Medulla oblongata (tissue), 1 donor: ENCODE data around the gene IFNAR2.

Experiments used
- DNase-seq: peaks from one replicate; pipeline ENCODE4 v3.0.0-alpha.2; 2015; ENCODE audit errors: extremely low spot score

The IFNAR2 gene

GRCh38 chr21:33267250-33267649 lies 37.5 kb downstream of the IFNAR2 start:
- no peak for DNase-seq

GRCh38 chr21:33268393-33268736 lies 38.6 kb downstream of the IFNAR2 start:
- DNase-seq, result no peak

DNA sequence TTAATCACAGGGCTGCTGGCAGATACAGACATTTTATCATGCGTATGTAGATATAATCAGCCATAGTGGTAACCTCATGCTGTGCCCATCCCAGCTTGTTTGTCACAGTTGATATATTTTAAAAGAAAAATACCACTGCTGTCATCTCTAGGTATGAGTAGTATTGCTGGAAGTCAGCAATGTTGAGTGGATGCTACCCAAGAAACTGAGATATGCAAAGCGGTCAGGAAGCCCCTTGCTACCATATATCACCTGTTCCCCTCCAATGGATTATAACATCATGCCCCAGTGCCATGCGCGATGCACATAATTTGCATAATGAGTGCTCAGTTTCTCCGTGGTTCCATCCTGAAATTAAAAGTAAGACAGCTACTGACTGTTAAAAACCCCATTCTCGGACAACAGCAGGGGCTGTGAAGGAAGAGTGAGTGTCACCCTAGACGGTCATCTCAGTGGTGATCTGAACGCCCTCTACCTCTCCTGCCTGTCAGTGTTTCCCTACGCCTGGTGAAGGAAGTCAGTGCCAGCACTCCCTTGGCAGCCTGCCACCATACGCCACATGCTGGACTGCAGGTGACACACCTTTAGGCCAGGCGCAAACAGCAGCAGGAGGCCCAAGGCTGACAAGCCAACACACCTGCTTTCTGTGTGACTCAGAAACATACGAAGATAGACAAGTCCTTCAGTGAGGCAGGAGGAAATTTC lies 39.2 kb downstream of the IFNAR2 start:
- no peak for DNase-seq

DNA sequence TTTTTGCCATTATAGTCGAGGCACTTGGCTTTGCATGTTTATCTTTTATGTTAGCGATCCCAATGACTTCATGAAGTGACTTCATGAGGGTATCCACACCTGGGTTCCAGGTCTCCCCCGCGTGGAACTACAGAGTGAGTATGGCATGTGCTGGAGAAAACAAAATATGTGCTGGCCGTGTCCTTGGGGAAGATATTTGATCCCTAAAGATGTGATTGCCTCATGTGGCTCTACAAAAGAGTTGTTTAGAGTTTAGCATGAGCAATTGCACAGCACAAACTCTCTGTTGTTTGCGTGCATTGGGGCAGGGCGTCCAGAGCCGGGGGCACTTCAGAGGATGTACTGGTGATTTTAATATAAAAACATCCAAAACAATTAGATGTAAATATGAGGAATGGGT lies 41.2 kb downstream of the IFNAR2 start:
- DNase-seq, result no peak

GRCh38 chr21:33273044-33273443 lies 43.3 kb downstream of the IFNAR2 start:
- DNase-seq, result no peak

DNA sequence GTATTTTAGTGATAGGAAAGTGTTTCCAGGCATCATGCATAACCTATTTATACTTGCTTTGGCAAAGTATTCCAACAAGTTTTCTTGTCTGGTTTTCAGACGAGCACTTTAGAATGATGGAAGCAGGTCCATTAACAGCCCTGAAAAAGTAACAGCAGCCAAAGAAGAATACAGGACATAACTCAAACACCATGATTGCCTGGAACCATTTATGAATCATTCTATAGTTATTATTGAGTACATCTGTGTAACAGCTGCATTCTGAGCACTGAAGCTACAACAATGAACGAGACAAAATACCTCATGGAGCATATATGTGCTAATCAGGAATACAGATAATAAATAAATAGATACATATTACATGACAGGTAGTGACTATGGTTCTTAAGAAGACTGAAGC lies 49.0 kb downstream of the IFNAR2 start:
- no peak for DNase-seq

GRCh38 chr21:33279330-33279820 lies 49.6 kb downstream of the IFNAR2 start:
- no peak for DNase-seq
